ENCODE measurements around the gene CRTAC1.

GRCh38 chr10:97852840-97853405, 177.5 kb downstream of the CRTAC1 start:
- TF ChIP-seq CTCF (IDR thresholded peaks at IDR 0.05; ENCODE audit: extremely low read depth in 1 of 2, insufficient read depth in 1 of 2, low read depth in 1 of 2, low read length in 2 of 2), result no peak
- no peak for TF ChIP-seq POLR2A (IDR thresholded peaks at IDR 0.05; ENCODE audit: low read depth, low read length)
- TF ChIP-seq JUN (IDR thresholded peaks at IDR 0.05; ENCODE audit: borderline replicate concordance, insufficient read depth, insufficient read length, low read depth), result no peak
- no peak for TF ChIP-seq POLR2AphosphoS5 (IDR thresholded peaks at IDR 0.05; ENCODE audit: insufficient read depth, low read depth, low read length)
- no peak for TF ChIP-seq EZH2 (IDR thresholded peaks at IDR 0.05; ENCODE audit: borderline replicate concordance, low read depth, low read length, severe bottlenecking)
- TF ChIP-seq FOS (IDR thresholded peaks at IDR 0.05; ENCODE audit: borderline replicate concordance, insufficient read depth, low read length), result no peak
